Muscle layer of duodenum (tissue), 2 donors: ENCODE measurements around the gene UCMA.

ENCODE experiments used
- H3K27ac ChIP-seq: one replicate; pipeline ENCODE4 v1.7.0; 2013; ENCODE audit warnings: mild to moderate bottlenecking, low read length
- H3K27me3 ChIP-seq: one replicate; pipeline ENCODE4 v1.7.0; 2013; ENCODE audit warnings: low read depth, mild to moderate bottlenecking, control low read depth, low read length
- H3K36me3 ChIP-seq, 2 donors: one replicate each; pipeline ENCODE4 v1.7.0; 2013; ENCODE audit warnings: low read length in 2 of 2, control low read depth in 1 of 2, mild to moderate bottlenecking in 1 of 2; ENCODE audit not compliant: insufficient read depth in 2 of 2, control insufficient read depth in 1 of 2
- H3K4me1 ChIP-seq, 2 donors: one replicate each; pipeline ENCODE4 v1.7.0; 2013; ENCODE audit warnings: low read length in 2 of 2, mild to moderate bottlenecking in 2 of 2, control low read depth in 1 of 2, moderate library complexity in 1 of 2; ENCODE audit not compliant: insufficient read depth in 2 of 2, control insufficient read depth in 1 of 2
- H3K4me3 ChIP-seq, 2 donors: one replicate each; pipeline ENCODE4 v1.7.0; 2013; ENCODE audit warnings: low read length in 2 of 2, low read depth in 1 of 2, mild to moderate bottlenecking in 1 of 2
- H3K9me3 ChIP-seq, 2 donors: one replicate each; pipeline ENCODE4 v1.7.0; 2013; ENCODE audit warnings: low read length in 2 of 2, control low read depth in 1 of 2, mild to moderate bottlenecking in 1 of 2; ENCODE audit not compliant: control insufficient read depth in 1 of 2
- donor health status: healthy.

Gene UCMA

GRCh38 chr10:13213163-13213562, 21.0 kb downstream of the UCMA start:
- Histone ChIP-seq H3K27ac (no peak overlapping the region), H3K4me3 (no peak overlapping the region), H3K27me3 (no peaks in the 10 kb centered on the region), H3K4me1 (no peaks in the 10 kb centered on the region), H3K9me3 (no peaks in the 10 kb centered on the region), H3K36me3 (no peaks in the 10 kb centered on the region)

GRCh38 chr10:13206546-13207443, 27.4 kb downstream of the UCMA start:
- Histone ChIP-seq H3K4me3 (no peak overlapping the region), H3K27me3 (no peaks in the 10 kb centered on the region), H3K27ac (no peak overlapping the region), H3K9me3 (no peaks in the 10 kb centered on the region), H3K36me3 (no peaks in the 10 kb centered on the region), H3K4me1 (no peaks in the 10 kb centered on the region)

GRCh38 chr10:13206091-13206490, 28.1 kb downstream of the UCMA start:
- H3K27ac ChIP-seq, result no peak overlapping the region
- no peaks in the 10 kb centered on the region for H3K36me3 ChIP-seq
- no peaks in the 10 kb centered on the region for H3K27me3 ChIP-seq
- H3K9me3 ChIP-seq, result no peaks in the 10 kb centered on the region
- no peaks in the 10 kb centered on the region for H3K4me1 ChIP-seq
- H3K4me3 ChIP-seq, result no peak overlapping the region

GRCh38 chr10:13201132-13201531, 33.0 kb downstream of the UCMA start:
- H3K27me3 ChIP-seq, result no peaks in the 10 kb centered on the region
- no peaks in the 10 kb centered on the region for H3K36me3 ChIP-seq
- H3K9me3 ChIP-seq, result no peaks in the 10 kb centered on the region
- no peaks in the 10 kb centered on the region for H3K4me1 ChIP-seq
- H3K27ac ChIP-seq, result no peak overlapping the region
- no peak overlapping the region for H3K4me3 ChIP-seq

- Histone ChIP-seq H3K27ac (no peak overlapping the region), H3K9me3 (no peaks in the 10 kb centered on the region)
These were observed 39.2 kb downstream of the UCMA start for GRCh38 chr10:13195016-13195415.

GRCh38 chr10:13193637-13194036, 40.5 kb downstream of the UCMA start:
- Histone ChIP-seq H3K4me3 (no peak overlapping the region), H3K36me3 (no peaks in the 10 kb centered on the region)

More at GRCh38 chr10:13195016-13195415, 39.2 kb downstream of the UCMA start:
- Histone ChIP-seq H3K4me1 (no peaks in the 10 kb centered on the region), H3K36me3 (no peaks in the 10 kb centered on the region), H3K4me3 (no peak overlapping the region), H3K27me3 (no peaks in the 10 kb centered on the region)

GRCh38 chr10:13191362-13191761, 42.8 kb downstream of the UCMA start:
- Histone ChIP-seq H3K9me3 (no peaks in the 10 kb centered on the region), H3K4me3 (no peak overlapping the region), H3K36me3 (no peaks in the 10 kb centered on the region), H3K27me3 (no peaks in the 10 kb centered on the region), H3K4me1 (no peaks in the 10 kb centered on the region), H3K27ac (no peak overlapping the region)

More at GRCh38 chr10:13193637-13194036, 40.5 kb downstream of the UCMA start:
- no peaks in the 10 kb centered on the region for H3K4me1 ChIP-seq
- H3K27me3 ChIP-seq, result no peaks in the 10 kb centered on the region
- H3K9me3 ChIP-seq, result no peaks in the 10 kb centered on the region
- H3K27ac ChIP-seq, result no peak overlapping the region

GRCh38 chr10:13190816-13191215, 43.4 kb downstream of the UCMA start:
- H3K9me3 ChIP-seq, result no peaks in the 10 kb centered on the region
- H3K36me3 ChIP-seq, result no peaks in the 10 kb centered on the region
- no peaks in the 10 kb centered on the region for H3K4me1 ChIP-seq
- H3K27me3 ChIP-seq, result no peaks in the 10 kb centered on the region
- H3K4me3 ChIP-seq, result no peak overlapping the region
- H3K27ac ChIP-seq, result no peak overlapping the region

- Histone ChIP-seq H3K4me1 (no peaks in the 10 kb centered on the region), H3K4me3 (no peak overlapping the region), H3K9me3 (no peaks in the 10 kb centered on the region), H3K36me3 (no peaks in the 10 kb centered on the region), H3K27ac (no peak overlapping the region), H3K27me3 (no peaks in the 10 kb centered on the region)
These were observed 44.2 kb downstream of the UCMA start for GRCh38 chr10:13189961-13190360.

- no peak overlapping the region for H3K4me3 ChIP-seq
- no peaks in the 10 kb centered on the region for H3K4me1 ChIP-seq
- no peaks in the 10 kb centered on the region for H3K36me3 ChIP-seq
- H3K9me3 ChIP-seq, result no peaks in the 10 kb centered on the region
- H3K27ac ChIP-seq, result no peak overlapping the region
- H3K27me3 ChIP-seq, result no peaks in the 10 kb centered on the region
These were observed 45.6 kb downstream of the UCMA start for GRCh38 chr10:13188593-13188992.

- H3K4me1 ChIP-seq, result no peaks in the 10 kb centered on the region
- no peak overlapping the region for H3K4me3 ChIP-seq
- no peak overlapping the region for H3K27ac ChIP-seq
- no peaks in the 10 kb centered on the region for H3K9me3 ChIP-seq
- H3K36me3 ChIP-seq, result no peaks in the 10 kb centered on the region
- no peaks in the 10 kb centered on the region for H3K27me3 ChIP-seq
These were observed 47.0 kb downstream of the UCMA start for GRCh38 chr10:13187135-13187534.
